IPS-NIHi11 (cell line): Measurements from ENCODE around the gene RPS6KA2.
"Not testable (repeated sequence)": the region's sequence is repeated elsewhere in the genome, so short reads cannot be mapped to it uniquely, and the experiment has no call there.

Experiments used
- DNase-seq: peaks from one replicate; pipeline ENCODE4 v3.0.0; 2012; ENCODE audit warnings: mixed read lengths, low spot score

RPS6KA2 gene

GRCh38 chr6:166591961-166592520 lies 35.0 kb downstream of the RPS6KA2 start:
- no peak for DNase-seq

GRCh38 chr6:166591026-166591425 lies 36.0 kb downstream of the RPS6KA2 start:
- no peak for DNase-seq

GRCh38 chr6:166589786-166590574 lies 37.1 kb downstream of the RPS6KA2 start:
- DNase-seq: no peak

- no peak for DNase-seq
Measured at GRCh38 chr6:166589337-166589731, 37.7 kb downstream of the RPS6KA2 start.

- DNase-seq: peak; percentile 74
Measured at GRCh38 chr6:166588691-166589336, 38.2 kb downstream of the RPS6KA2 start.

- DNase-seq: no peak
Measured at GRCh38 chr6:166587631-166588413, 39.2 kb downstream of the RPS6KA2 start.

- peak; percentile 90 for DNase-seq
Measured at GRCh38 chr6:166586424-166587156, 40.5 kb downstream of the RPS6KA2 start, which contains the start of gene RAMACL. Gene RAMACL, minus strand, starts transcription at chr6:166586678. Its CDS starts 201 bp downstream, at chr6:166586477.

GRCh38 chr6:166584853-166585429 lies 42.1 kb downstream of the RPS6KA2 start:
- no peak for DNase-seq

GRCh38 chr6:166584155-166584554 lies 42.9 kb downstream of the RPS6KA2 start:
- no peak for DNase-seq

GRCh38 chr6:166583230-166583965 lies 43.7 kb downstream of the RPS6KA2 start:
- no peak for DNase-seq

GRCh38 chr6:166582258-166582657 lies 44.8 kb downstream of the RPS6KA2 start:
- DNase-seq: no peak

- DNase-seq: not testable (repeated sequence)
Measured at GRCh38 chr6:166581801-166582200, 45.2 kb downstream of the RPS6KA2 start.

GRCh38 chr6:166581091-166581511 lies 46.0 kb downstream of the RPS6KA2 start:
- no peak for DNase-seq

GRCh38 chr6:166580076-166581050 lies 46.7 kb downstream of the RPS6KA2 start:
- no peak for DNase-seq

GRCh38 chr6:166579237-166579850 lies 47.7 kb downstream of the RPS6KA2 start:
- DNase-seq: no peak

- DNase-seq: no peak
Measured at GRCh38 chr6:166578536-166579236, 48.4 kb downstream of the RPS6KA2 start.

GRCh38 chr6:166575205-166575604 lies 51.8 kb downstream of the RPS6KA2 start:
- DNase-seq: no peak
